Ascending aorta (tissue), 2 donors: ENCODE results near the gene IL3. TPM values are rescaled to one million over a fixed set of nuclear protein-coding genes. Genes with fewer than 3 reads are reported as not detected.
A peak's percentile ranks its signal among the peaks of the same experiment; 100 is the strongest.

Source experiments
- DNase-seq, 2 donors: peaks; one replicate each; pipeline ENCODE4 v3.0.0-alpha.2; 2019; ENCODE audit warnings: low spot score in 2 of 2
- H3K27ac ChIP-seq, 2 donors: fragments of 200-600 bp; sonication (generic); one replicate each; pipeline ENCODE4 v1.5.1; 2016 to 2017; ENCODE audit warnings: mild to moderate bottlenecking in 1 of 2
- H3K27me3 ChIP-seq: fragments of 200-600 bp; sonication (generic); one replicate; pipeline ENCODE4 v1.5.1; 2017
- H3K36me3 ChIP-seq, 2 donors: fragments of 200-600 bp; sonication (generic); one replicate each; pipeline ENCODE4 v1.5.1; 2016
- H3K4me1 ChIP-seq, 2 donors: fragments of 200-600 bp; sonication (generic); one replicate each; pipeline ENCODE4 v1.5.1; 2016 to 2017; ENCODE audit warnings: mild to moderate bottlenecking in 1 of 2
- H3K4me3 ChIP-seq, 2 donors: fragments of 200-600 bp; sonication (generic); one replicate each; pipeline ENCODE4 v1.5.1; 2016 to 2017; ENCODE audit warnings: mild to moderate bottlenecking in 1 of 2
- H3K9me3 ChIP-seq, 2 donors: fragments of 200-600 bp; sonication (generic); one replicate each; pipeline ENCODE4 v1.5.1; 2016
- CTCF ChIP-seq, 3 experiments: fragments of 200-600 bp in 2 of 3; fragments of 450-650 bp in 1 of 3; sonication (generic) in 2 of 3; IDR thresholded peaks; one replicate each; pipeline ENCODE4 v1.5.1; 2016 to 2019; ENCODE audit warnings: antibody characterized with exemption in 3 of 3, mild to moderate bottlenecking in 1 of 3, moderate library complexity in 1 of 3
- intact Hi-C: fragments of 100-400 bp; cut with DNase I; formaldehyde crosslinking; loops from one replicate; pipeline ENCODE4 v1.15.1; 2023
- total RNA-seq: library from RNA; depleted of rRNA; stranded (reverse); fragments of >200 nt; gene quantifications from one replicate; pipeline ENCODE4 v1.1.0, GENCODE V29; 2016

Gene IL3
- total RNA-seq, 1 donor from 2014 or later: not detected

- H3K36me3 ChIP-seq: no peaks in the 10 kb centered on the region
- H3K4me1 ChIP-seq: no peaks in the 10 kb centered on the region
- TF ChIP-seq CTCF (IDR thresholded peaks at IDR 0.05): no peak
- no peaks in the 10 kb centered on the region for H3K9me3 ChIP-seq
- no peaks in the 10 kb centered on the region for H3K27me3 ChIP-seq
- intact Hi-C loops: no loop called here
- no peak overlapping the region for H3K27ac ChIP-seq
- peak in 1 of 2 donors; percentile 52 for DNase-seq
- H3K4me3 ChIP-seq: no peak overlapping the region
Observed at GRCh38 chr5:132059043-132059695, 1.3 kb upstream of the IL3 start.

DNA sequence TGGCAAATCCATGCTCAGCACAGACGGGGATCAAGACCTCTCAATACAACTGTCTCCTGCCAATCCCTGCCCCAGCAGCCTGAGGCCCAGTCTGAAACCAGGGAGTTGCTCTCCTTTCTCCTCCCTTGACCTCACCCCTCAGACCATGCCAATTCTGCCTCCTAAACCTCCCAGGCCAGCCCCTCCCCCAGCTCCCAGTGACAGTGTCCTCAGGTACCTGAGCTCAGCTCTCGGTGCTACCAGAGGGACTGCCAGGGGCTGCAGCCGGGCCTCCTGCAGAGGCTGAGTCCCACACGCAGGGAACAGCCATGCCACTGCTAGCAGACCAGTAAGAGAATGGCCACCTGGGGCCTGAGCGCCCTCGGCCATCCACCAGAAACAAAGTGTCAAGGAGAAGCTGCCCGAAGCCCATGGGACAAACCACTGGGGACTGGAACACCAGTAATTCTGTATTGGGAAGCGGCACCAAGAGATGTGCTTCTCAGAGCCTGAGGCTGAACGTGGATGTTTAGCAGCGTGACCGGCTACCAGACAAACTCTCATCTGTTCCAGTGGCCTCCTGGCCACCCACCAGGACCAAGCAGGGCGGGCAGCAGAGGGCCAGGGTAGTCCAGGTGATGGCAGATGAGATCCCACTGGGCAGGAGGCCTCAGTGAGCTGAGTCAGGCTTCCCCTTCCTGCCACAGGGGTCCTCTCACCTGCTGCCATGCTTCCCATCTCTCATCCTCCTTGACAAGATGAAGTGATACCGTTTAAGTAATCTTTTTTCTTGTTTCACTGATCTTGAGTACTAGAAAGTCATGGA lies 557 bp upstream of the IL3 start:
- DNase-seq: peak in 1 of 2 donors; percentile 54
- H3K27ac ChIP-seq: no peak overlapping the region
- intact Hi-C loops: loop anchor here (5.0 kb wide), 2 partner anchors 122 to 248 kb away; no protein-coding TSS in a partner anchor
- TF ChIP-seq CTCF (IDR thresholded peaks at IDR 0.05): no peak
- no peaks in the 10 kb centered on the region for H3K4me1 ChIP-seq
- no peak overlapping the region for H3K4me3 ChIP-seq
- H3K27me3 ChIP-seq: no peaks in the 10 kb centered on the region
- no peaks in the 10 kb centered on the region for H3K36me3 ChIP-seq
- H3K9me3 ChIP-seq: no peaks in the 10 kb centered on the region

DNA sequence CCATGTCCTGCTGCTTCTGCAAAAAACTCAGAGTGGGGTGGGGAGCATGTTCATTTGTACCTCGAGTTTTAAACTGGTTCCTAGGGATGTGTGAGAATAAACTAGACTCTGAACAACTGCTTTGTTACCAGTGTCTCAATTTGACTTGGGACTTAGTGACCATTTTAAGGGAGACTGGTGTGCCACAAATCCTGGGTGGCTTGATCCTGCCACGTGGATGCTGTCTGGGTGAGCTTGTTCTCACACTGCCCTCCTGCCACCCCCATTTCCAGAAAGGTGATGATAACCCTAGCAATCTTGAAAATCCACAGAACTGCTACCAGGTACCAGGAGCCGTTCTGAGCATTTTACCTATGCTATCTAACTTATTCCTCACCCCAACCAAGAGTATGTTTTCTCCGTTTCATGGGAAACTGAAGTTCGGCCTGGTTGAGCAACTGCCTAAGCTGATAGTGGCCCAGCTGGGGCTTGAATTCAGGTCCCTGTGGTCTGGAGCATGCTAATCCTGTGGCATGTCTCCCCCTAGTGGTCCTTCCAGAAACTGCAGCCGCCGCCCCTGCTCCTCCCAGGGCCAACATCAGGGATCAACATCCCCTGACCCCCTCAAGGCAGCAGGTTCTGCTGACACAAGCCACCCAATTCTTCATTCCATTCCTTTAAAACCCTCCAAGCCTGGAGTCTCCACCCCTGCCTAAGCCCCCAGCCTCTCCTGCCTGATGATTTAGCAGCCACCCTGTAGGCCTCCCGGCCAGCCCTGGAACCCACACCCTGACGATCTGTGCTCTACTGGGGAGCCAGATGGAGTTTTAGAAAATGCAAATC lies 2.8 kb downstream of the IL3 start:
- Histone ChIP-seq H3K4me1 (no peaks in the 10 kb centered on the region), H3K4me3 (no peak overlapping the region), H3K27ac (no peak overlapping the region), H3K36me3 (no peaks in the 10 kb centered on the region), H3K27me3 (no peaks in the 10 kb centered on the region), H3K9me3 (no peaks in the 10 kb centered on the region)
- peak; percentile 82 to 97 (median 96) for TF ChIP-seq CTCF (IDR thresholded peaks at IDR 0.05)
- intact Hi-C loops: loop anchor here (5.0 kb wide), 2 partner anchors 119 to 251 kb away; no protein-coding TSS in a partner anchor
- DNase-seq: peak in 1 of 2 donors; percentile 79

DNA sequence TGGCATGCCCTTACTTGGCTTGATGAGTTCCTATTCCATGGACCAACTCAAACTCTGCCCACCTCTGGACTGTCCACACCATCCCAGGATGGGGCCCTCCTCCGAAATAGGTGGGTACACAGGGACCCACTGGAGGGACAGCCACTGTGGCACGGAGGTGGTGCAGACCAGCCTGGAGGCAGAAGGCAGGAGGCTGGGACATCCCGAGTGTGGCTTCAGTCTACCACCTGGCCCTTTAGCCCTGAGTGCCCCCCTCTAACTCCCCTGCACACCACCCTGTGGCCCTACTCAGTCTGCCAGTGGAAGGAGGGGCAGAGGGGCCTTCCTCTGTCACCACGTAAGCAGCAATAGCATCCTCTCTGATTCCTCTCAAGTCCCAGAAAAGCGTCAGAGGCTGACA lies 3.7 kb downstream of the IL3 start:
- Histone ChIP-seq H3K27ac (no peak overlapping the region), H3K9me3 (no peaks in the 10 kb centered on the region), H3K27me3 (no peaks in the 10 kb centered on the region), H3K4me1 (no peaks in the 10 kb centered on the region), H3K36me3 (no peaks in the 10 kb centered on the region), H3K4me3 (no peak overlapping the region)
- intact Hi-C loops: loop anchor here (2.0 to 5.0 kb wide), 4 partner anchors 39 to 475 kb away; no protein-coding TSS in a partner anchor
- DNase-seq: no peak
- no peak for TF ChIP-seq CTCF (IDR thresholded peaks at IDR 0.05)

GRCh38 chr5:132064738-132065331 lies 4.4 kb downstream of the IL3 start:
- no peaks in the 10 kb centered on the region for H3K9me3 ChIP-seq
- no peaks in the 10 kb centered on the region for H3K4me1 ChIP-seq
- H3K27ac ChIP-seq: no peak overlapping the region
- DNase-seq: peak in 1 of 2 donors; percentile 85
- no peak overlapping the region for H3K4me3 ChIP-seq
- no peaks in the 10 kb centered on the region for H3K27me3 ChIP-seq
- peak; percentile 67 to 89 (median 84) for TF ChIP-seq CTCF (IDR thresholded peaks at IDR 0.05)
- intact Hi-C loops: loop anchor here (2.0 to 5.0 kb wide), 4 partner anchors 38 to 476 kb away; no protein-coding TSS in a partner anchor
- no peaks in the 10 kb centered on the region for H3K36me3 ChIP-seq
